ENCODE results near the gene HLF. TPM values are rescaled to one million over a fixed set of nuclear protein-coding genes. Genes with fewer than 3 reads are reported as not detected.
A peak's percentile ranks its signal among the peaks of the same experiment; 100 is the strongest.

The HLF gene
- total and polyA plus RNA-seq, 3 experiments from 2014 or later = 0.59 to 0.93 (median 0.81) TPM

DNA sequence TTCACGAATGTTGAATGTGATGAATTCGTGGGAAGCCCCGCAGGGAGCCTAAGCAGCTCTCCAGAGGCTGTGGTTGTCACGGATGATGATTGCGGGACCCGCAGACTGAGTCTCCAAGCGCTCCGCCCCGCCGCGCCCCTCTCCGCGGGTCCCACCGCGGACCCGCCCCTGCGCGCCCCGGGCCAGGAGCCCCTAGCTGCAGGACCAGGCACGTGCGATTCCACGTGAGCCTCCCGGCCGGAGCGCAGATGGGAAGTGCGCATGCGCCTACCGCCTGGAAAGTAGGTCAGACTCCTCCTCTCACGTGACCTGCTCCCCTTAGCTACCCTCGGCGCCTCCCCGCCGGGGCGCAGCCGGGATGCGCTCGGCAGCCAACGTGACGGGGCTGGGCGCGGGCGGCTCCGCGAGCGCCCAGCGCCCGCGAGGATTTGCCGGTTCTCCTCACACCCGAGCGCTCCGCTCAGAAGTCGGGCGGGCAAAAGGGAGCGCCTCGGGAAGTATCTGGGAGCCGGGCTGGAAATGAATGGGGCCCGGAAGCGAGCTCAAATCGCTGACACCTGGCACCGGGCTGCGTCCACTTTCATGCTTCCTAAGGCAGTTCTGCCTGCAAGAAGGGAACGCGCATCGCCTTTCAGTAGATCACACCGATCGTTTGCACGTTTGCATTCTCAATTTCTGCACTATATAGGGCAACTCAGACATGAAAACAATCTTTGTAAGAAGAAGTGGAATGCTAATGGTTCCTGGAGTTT is 26.4 kb upstream of the HLF start:
- Mint-ChIP-seq H3K9me3 (peaks cover 0 to 2% (median 0%) of the 10 kb centered on the region in 5 donors), H3K4me1 (peaks cover 19 to 20% (median 19%) of the 10 kb centered on the region in 3 donors), H3K36me3 (peaks cover 0 to 5% (median 0%) of the 10 kb centered on the region in 3 donors), H3K4me3 (peak overlapping the region; percentile 81 to 91 (median 86)), H3K27ac (peak overlapping the region in 7 of 8 donors; percentile 41 to 96 (median 86)), H3K27me3 (peaks cover 14 to 20% of the 10 kb centered on the region in 2 donors)
- no peaks in the 10 kb centered on the region for H3K9me3 ChIP-seq (ENCODE audit: low read length)
- POLR2A ChIA-PET = interaction anchor here (1.4 to 2.2 kb wide), 2 partner anchors 26 to 27 kb away, joined by 9 to 17 read pairs; partner anchors contain the start of gene HLF
- peaks cover 19% of the 10 kb centered on the region for H3K4me1 ChIP-seq (ENCODE audit: insufficient read depth, low read length)
- DNase-seq = peak; percentile 72 to 90 (median 82)
- H3K27me3 ChIP-seq (ENCODE audit: insufficient read depth, low read length, poor library complexity, severe bottlenecking) = no peaks in the 10 kb centered on the region
- H3K27ac ChIP-seq (ENCODE audit: low read depth, low read length) = peak overlapping the region; percentile 9
- peak overlapping the region; percentile 65 for H3K4me3 ChIP-seq (ENCODE audit: low read length)
- CTCF ChIA-PET = interaction anchor here (0.6 to 3.0 kb wide), 6 partner anchors 9 to 28 kb away, joined by 3 to 13 read pairs (median 4); no protein-coding TSS in a partner anchor
- H3K36me3 ChIP-seq (ENCODE audit: insufficient read depth, low read length) = no peaks in the 10 kb centered on the region

GRCh38 chr17:55238931-55239297 is 25.8 kb upstream of the HLF start:
- Mint-ChIP-seq H3K27ac (peak overlapping the region in 7 of 8 donors; percentile 25 to 96 (median 82)), H3K36me3 (peaks cover 0 to 5% (median 0%) of the 10 kb centered on the region in 3 donors), H3K4me1 (peaks cover 19 to 20% (median 19%) of the 10 kb centered on the region in 3 donors), H3K4me3 (peak overlapping the region; percentile 81 to 91 (median 86)), H3K9me3 (peaks cover 0 to 2% (median 0%) of the 10 kb centered on the region in 5 donors), H3K27me3 (peaks cover 14 to 23% of the 10 kb centered on the region in 2 donors)
- H3K4me1 ChIP-seq (ENCODE audit: insufficient read depth, low read length) = peaks cover 19% of the 10 kb centered on the region
- no peak for DNase-seq
- no peaks in the 10 kb centered on the region for H3K36me3 ChIP-seq (ENCODE audit: insufficient read depth, low read length)
- POLR2A ChIA-PET = interaction anchor here (1.4 to 2.2 kb wide), 2 partner anchors 25 to 27 kb away, joined by 9 to 17 read pairs; partner anchors contain the start of gene HLF
- CTCF ChIA-PET = interaction anchor here (2.2 to 3.0 kb wide), 2 partner anchors 25 to 27 kb away, joined by 12 to 13 read pairs; no protein-coding TSS in a partner anchor
- H3K27ac ChIP-seq (ENCODE audit: low read depth, low read length) = no peak overlapping the region
- H3K27me3 ChIP-seq (ENCODE audit: insufficient read depth, low read length, poor library complexity, severe bottlenecking) = no peaks in the 10 kb centered on the region
- no peaks in the 10 kb centered on the region for H3K9me3 ChIP-seq (ENCODE audit: low read length)
- peak overlapping the region; percentile 65 for H3K4me3 ChIP-seq (ENCODE audit: low read length)

GRCh38 chr17:55241097-55241496 is 23.7 kb upstream of the HLF start:
- peaks cover 0 to 2% (median 0%) of the 10 kb centered on the region in 5 donors for H3K9me3 Mint-ChIP-seq
- H3K4me1 Mint-ChIP-seq = peaks cover 19 to 20% (median 19%) of the 10 kb centered on the region in 3 donors
- peaks cover 0 to 5% (median 0%) of the 10 kb centered on the region in 3 donors for H3K36me3 Mint-ChIP-seq
- ChIA-PET CTCF (interaction anchor here (1.3 kb wide), 1 partner anchor 20 kb away, joined by 3 read pairs; no protein-coding TSS in a partner anchor), POLR2A (no interaction called here)
- no peak for DNase-seq
- no peak overlapping the region for H3K4me3 Mint-ChIP-seq
- Histone ChIP-seq H3K27ac (ENCODE audit: low read depth, low read length) (no peak overlapping the region), H3K27me3 (ENCODE audit: insufficient read depth, low read length, poor library complexity, severe bottlenecking) (no peaks in the 10 kb centered on the region), H3K4me1 (ENCODE audit: insufficient read depth, low read length) (peaks cover 19% of the 10 kb centered on the region), H3K4me3 (ENCODE audit: low read length) (no peak overlapping the region), H3K9me3 (ENCODE audit: low read length) (no peaks in the 10 kb centered on the region), H3K36me3 (ENCODE audit: insufficient read depth, low read length) (no peaks in the 10 kb centered on the region)
- no peak overlapping the region for H3K27ac Mint-ChIP-seq
- peaks cover 14 to 37% of the 10 kb centered on the region in 2 donors for H3K27me3 Mint-ChIP-seq

- peaks cover 14% of the 10 kb centered on the region for H3K4me1 ChIP-seq (ENCODE audit: insufficient read depth, low read length)
- ChIA-PET CTCF (interaction anchor here (1.3 to 1.4 kb wide), 2 partner anchors 11 to 19 kb away, joined by 3 read pairs; no protein-coding TSS in a partner anchor), POLR2A (no interaction called here)
- peaks cover 12 to 14% (median 13%) of the 10 kb centered on the region in 3 donors for H3K4me1 Mint-ChIP-seq
- no peak overlapping the region for H3K4me3 Mint-ChIP-seq
- H3K9me3 Mint-ChIP-seq = peaks cover 0 to 2% (median 0%) of the 10 kb centered on the region in 5 donors
- H3K27ac ChIP-seq (ENCODE audit: low read depth, low read length) = no peak overlapping the region
- H3K27ac Mint-ChIP-seq = no peak overlapping the region
- H3K36me3 ChIP-seq (ENCODE audit: insufficient read depth, low read length) = no peaks in the 10 kb centered on the region
- no peak for DNase-seq
- no peaks in the 10 kb centered on the region for H3K9me3 ChIP-seq (ENCODE audit: low read length)
- peaks cover 0 to 5% (median 0%) of the 10 kb centered on the region in 3 donors for H3K36me3 Mint-ChIP-seq
- H3K27me3 ChIP-seq (ENCODE audit: insufficient read depth, low read length, poor library complexity, severe bottlenecking) = no peaks in the 10 kb centered on the region
- H3K27me3 Mint-ChIP-seq = peaks cover 7 to 44% of the 10 kb centered on the region in 2 donors
- no peak overlapping the region for H3K4me3 ChIP-seq (ENCODE audit: low read length)
These were observed 22.3 kb upstream of the HLF start for GRCh38 chr17:55242476-55242875.

DNA sequence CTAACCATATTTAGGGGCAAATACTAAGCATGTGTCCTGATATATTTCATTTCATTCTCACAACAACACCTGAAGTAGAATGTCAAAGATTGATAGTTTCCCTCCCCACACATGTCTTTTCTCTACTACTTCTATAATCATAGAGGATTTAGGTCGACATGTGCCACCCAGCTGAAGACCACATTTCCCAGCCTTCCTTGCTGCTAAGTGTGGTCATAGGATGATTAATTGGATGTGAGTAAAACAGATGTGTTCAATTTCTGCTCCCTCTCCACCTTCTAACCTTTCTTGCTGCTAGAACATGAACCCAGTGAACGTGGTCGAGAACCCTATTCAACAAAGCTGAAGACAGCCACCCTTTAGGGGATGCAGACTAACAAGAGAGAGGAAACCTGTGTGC is 18.8 kb upstream of the HLF start:
- Histone ChIP-seq H3K4me3 (ENCODE audit: low read length) (no peak overlapping the region), H3K9me3 (ENCODE audit: low read length) (no peaks in the 10 kb centered on the region), H3K27me3 (ENCODE audit: insufficient read depth, low read length, poor library complexity, severe bottlenecking) (no peaks in the 10 kb centered on the region), H3K27ac (ENCODE audit: low read depth, low read length) (no peak overlapping the region), H3K36me3 (ENCODE audit: insufficient read depth, low read length) (no peaks in the 10 kb centered on the region), H3K4me1 (ENCODE audit: insufficient read depth, low read length) (no peaks in the 10 kb centered on the region)
- Mint-ChIP-seq H3K36me3 (peaks cover 0 to 5% (median 0%) of the 10 kb centered on the region in 3 donors), H3K9me3 (no peaks in the 10 kb centered on the region), H3K4me3 (no peak overlapping the region), H3K27ac (no peak overlapping the region), H3K27me3 (peaks cover 15 to 63% of the 10 kb centered on the region in 2 donors), H3K4me1 (no peaks in the 10 kb centered on the region)
- CTCF ChIA-PET = no interaction called here
- no peak for DNase-seq
- POLR2A ChIA-PET = no interaction called here

GRCh38 chr17:55246583-55246982 is 18.2 kb upstream of the HLF start:
- H3K27ac ChIP-seq (ENCODE audit: low read depth, low read length) = no peak overlapping the region
- no peaks in the 10 kb centered on the region for H3K4me1 ChIP-seq (ENCODE audit: insufficient read depth, low read length)
- H3K27me3 Mint-ChIP-seq = peaks cover 15 to 68% of the 10 kb centered on the region in 2 donors
- CTCF ChIA-PET = no interaction called here
- no peak overlapping the region for H3K4me3 Mint-ChIP-seq
- H3K36me3 Mint-ChIP-seq = peaks cover 0 to 5% (median 0%) of the 10 kb centered on the region in 3 donors
- H3K27me3 ChIP-seq (ENCODE audit: insufficient read depth, low read length, poor library complexity, severe bottlenecking) = no peaks in the 10 kb centered on the region
- no peak overlapping the region for H3K4me3 ChIP-seq (ENCODE audit: low read length)
- H3K4me1 Mint-ChIP-seq = no peaks in the 10 kb centered on the region
- no peaks in the 10 kb centered on the region for H3K9me3 Mint-ChIP-seq
- no peaks in the 10 kb centered on the region for H3K9me3 ChIP-seq (ENCODE audit: low read length)
- H3K27ac Mint-ChIP-seq = no peak overlapping the region
- no peak for DNase-seq
- H3K36me3 ChIP-seq (ENCODE audit: insufficient read depth, low read length) = no peaks in the 10 kb centered on the region
- POLR2A ChIA-PET = no interaction called here

DNA sequence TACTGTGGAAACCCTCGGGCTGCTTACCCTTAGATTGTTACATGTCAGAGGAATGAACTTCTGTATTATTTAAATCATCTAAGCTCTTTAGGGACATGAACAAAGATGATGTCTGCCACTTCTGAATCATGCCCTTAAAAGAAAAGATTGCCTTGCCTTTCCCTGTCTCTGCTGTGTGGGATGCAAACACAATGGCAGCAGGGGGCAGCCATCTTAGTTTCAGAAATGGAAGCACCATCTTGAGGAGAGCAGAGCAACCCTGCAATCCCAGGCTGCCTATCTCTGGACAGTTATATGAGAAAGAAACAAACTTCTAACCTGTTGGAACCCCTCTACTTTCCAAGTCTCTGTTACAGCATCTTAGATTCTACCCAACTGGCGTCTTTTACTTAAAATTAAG is 16.7 kb upstream of the HLF start:
- ChIA-PET CTCF (no interaction called here), POLR2A (no interaction called here)
- Mint-ChIP-seq H3K27ac (no peak overlapping the region), H3K36me3 (no peaks in the 10 kb centered on the region), H3K4me3 (no peak overlapping the region), H3K27me3 (peaks cover 13 to 70% of the 10 kb centered on the region in 2 donors), H3K9me3 (no peaks in the 10 kb centered on the region), H3K4me1 (no peaks in the 10 kb centered on the region)
- no peaks in the 10 kb centered on the region for H3K4me1 ChIP-seq (ENCODE audit: insufficient read depth, low read length)
- H3K4me3 ChIP-seq (ENCODE audit: low read length) = no peak overlapping the region
- no peaks in the 10 kb centered on the region for H3K36me3 ChIP-seq (ENCODE audit: insufficient read depth, low read length)
- H3K9me3 ChIP-seq (ENCODE audit: low read length) = no peaks in the 10 kb centered on the region
- no peak for DNase-seq
- H3K27me3 ChIP-seq (ENCODE audit: insufficient read depth, low read length, poor library complexity, severe bottlenecking) = no peaks in the 10 kb centered on the region
- H3K27ac ChIP-seq (ENCODE audit: low read depth, low read length) = no peak overlapping the region

GRCh38 chr17:55249861-55250260 is 14.9 kb upstream of the HLF start:
- H3K4me3 ChIP-seq (ENCODE audit: low read length) = no peak overlapping the region
- no peak overlapping the region for H3K4me3 Mint-ChIP-seq
- H3K36me3 Mint-ChIP-seq = no peaks in the 10 kb centered on the region
- POLR2A ChIA-PET = no interaction called here
- H3K27me3 ChIP-seq (ENCODE audit: insufficient read depth, low read length, poor library complexity, severe bottlenecking) = no peaks in the 10 kb centered on the region
- CTCF ChIA-PET = no interaction called here
- no peaks in the 10 kb centered on the region for H3K4me1 Mint-ChIP-seq
- no peaks in the 10 kb centered on the region for H3K36me3 ChIP-seq (ENCODE audit: insufficient read depth, low read length)
- no peaks in the 10 kb centered on the region for H3K9me3 ChIP-seq (ENCODE audit: low read length)
- no peaks in the 10 kb centered on the region for H3K4me1 ChIP-seq (ENCODE audit: insufficient read depth, low read length)
- H3K27me3 Mint-ChIP-seq = peaks cover 15 to 63% of the 10 kb centered on the region in 2 donors
- no peak overlapping the region for H3K27ac Mint-ChIP-seq
- no peaks in the 10 kb centered on the region for H3K9me3 Mint-ChIP-seq
- no peak overlapping the region for H3K27ac ChIP-seq (ENCODE audit: low read depth, low read length)
- no peak for DNase-seq
